H1 (cell line): ENCODE measurements around the gene CHTF8.

Experiments used
- ATF3 ChIP-seq: IDR thresholded peaks from 2 replicates; pipeline ENCODE4 v1.6.1; 2011; ENCODE audit warnings: low read depth, mild to moderate bottlenecking, low read length; ENCODE audit not compliant: insufficient read depth
- CHD1 ChIP-seq: IDR thresholded peaks from 2 replicates; pipeline ENCODE4 v1.6.1; 2012; ENCODE audit warnings: low read depth, low read length, improper control_type of control experiment
- CTCF ChIP-seq, 3 experiments: IDR thresholded peaks; 1 replicate in 2 of 3; 2 replicates in 1 of 3; pipeline versions ENCODE4 v1.5.1 to v1.6.1; 2011; ENCODE audit warnings: low read length in 3 of 3, mild to moderate bottlenecking in 3 of 3, inconsistent platforms in 2 of 3, low read depth in 1 of 3, moderate library complexity in 1 of 3; ENCODE audit not compliant: insufficient read depth in 1 of 3; ENCODE audit errors: control extremely low read depth in 1 of 3
- EGR1 ChIP-seq: IDR thresholded peaks from 2 replicates; pipeline ENCODE4 v1.6.1; 2011; ENCODE audit warnings: low read depth, low read length, borderline replicate concordance
- EP300 ChIP-seq, 2 experiments: IDR thresholded peaks; 1 replicate in 1 of 2; 2 replicates in 1 of 2; pipeline ENCODE4 v1.6.1; 2011 to 2012; ENCODE audit warnings: low read depth in 2 of 2, low read length in 2 of 2, mild to moderate bottlenecking in 2 of 2, borderline replicate concordance in 1 of 2, inconsistent platforms in 1 of 2, moderate library complexity in 1 of 2
- EZH2 ChIP-seq: fragments of 200-600 bp; sonication (generic); IDR thresholded peaks from 2 replicates; pipeline ENCODE4 v1.7.1; 2012; ENCODE audit warnings: low read depth, mild to moderate bottlenecking, moderate library complexity, low read length, inconsistent platforms; ENCODE audit not compliant: severe bottlenecking
- HDAC2 ChIP-seq, 2 experiments: fragments of 300-600 bp in 1 of 2; sonication (generic) in 1 of 2; IDR thresholded peaks; 2 replicates each; pipeline ENCODE4 v1.6.1; 2011 to 2012; ENCODE audit warnings: low read depth in 2 of 2, low read length in 2 of 2, mild to moderate bottlenecking in 2 of 2, moderate library complexity in 2 of 2, borderline replicate concordance in 1 of 2, inconsistent platforms in 1 of 2
- JUN ChIP-seq: IDR thresholded peaks from 2 replicates; pipeline ENCODE4 v1.6.1; 2011; ENCODE audit warnings: low read depth, mild to moderate bottlenecking, improper control_type of control experiment, low read length
- NRF1 ChIP-seq: IDR thresholded peaks from 2 replicates; pipeline ENCODE4 v1.6.1; 2011; ENCODE audit warnings: mild to moderate bottlenecking, low read depth, low read length, improper control_type of control experiment
- POLR2A ChIP-seq, 2 experiments: IDR thresholded peaks; 1 replicate in 1 of 2; 2 replicates in 1 of 2; pipeline ENCODE4 v1.6.1; 2011; ENCODE audit warnings: low read depth in 2 of 2, low read length in 2 of 2, mild to moderate bottlenecking in 2 of 2; ENCODE audit errors: control extremely low read depth in 1 of 2
- POLR2AphosphoS5 ChIP-seq: IDR thresholded peaks from 2 replicates; pipeline ENCODE4 v1.6.1; 2011; ENCODE audit warnings: low read depth, low read length
- SP2 ChIP-seq: IDR thresholded peaks from 2 replicates; pipeline ENCODE4 v1.6.1; 2012; ENCODE audit warnings: mild to moderate bottlenecking, low read length, inconsistent platforms
- SRF ChIP-seq: IDR thresholded peaks from 2 replicates; pipeline ENCODE4 v1.6.1; 2011; ENCODE audit warnings: mild to moderate bottlenecking, low read depth, low read length, moderate library complexity
- TAF1 ChIP-seq: IDR thresholded peaks from 2 replicates; pipeline ENCODE4 v1.6.1; 2011; ENCODE audit warnings: mild to moderate bottlenecking, low read depth, low read length

GRCh38 chr16:69116256-69116875 is 16.0 kb downstream of the CHTF8 start:
- no peak for TF ChIP-seq ATF3
- TF ChIP-seq CTCF (IDR thresholded peaks at IDR 0.05; ENCODE audit: control extremely low read depth in 1 of 3, insufficient read depth in 1 of 3, low read depth in 1 of 3, low read length in 3 of 3) = no peak
- no peak for TF ChIP-seq SP2
- no peak for TF ChIP-seq EGR1
- no peak for TF ChIP-seq POLR2A (IDR thresholded peaks at IDR 0.05; ENCODE audit: control extremely low read depth in 1 of 2, low read depth in 2 of 2, low read length in 2 of 2)
- TF ChIP-seq TAF1 = no peak
- TF ChIP-seq NRF1 = no peak
- TF ChIP-seq SRF = no peak
- no peak for TF ChIP-seq EZH2
- TF ChIP-seq EP300 (IDR thresholded peaks at IDR 0.05; ENCODE audit: borderline replicate concordance in 1 of 2, low read depth in 2 of 2, low read length in 2 of 2) = no peak
- TF ChIP-seq CHD1 = no peak
- no peak for TF ChIP-seq JUN
- no peak for TF ChIP-seq HDAC2 (IDR thresholded peaks at IDR 0.05; ENCODE audit: borderline replicate concordance in 1 of 2, low read depth in 2 of 2, low read length in 2 of 2)
- no peak for TF ChIP-seq POLR2AphosphoS5
